Neural cell (in vitro differentiated cells): Measurements from ENCODE around the gene ABCC5. TPM values are rescaled to one million over a fixed set of nuclear protein-coding genes. Genes with fewer than 3 reads are reported as not detected.

ENCODE experiments used
- H2AFZ ChIP-seq: fragments of 200-600, 300-800 bp; sonication (generic), shearing (Covaris generic); 2 replicates; pipeline ENCODE4 v1.6.0; 2014; ENCODE audit warnings: low read depth, mild to moderate bottlenecking, antibody characterized with exemption, low read length, moderate library complexity
- H3F3A ChIP-seq: fragments of 200-600 bp; shearing (Covaris generic); 2 replicates; pipeline ENCODE4 v1.6.1; 2016; ENCODE audit warnings: mild to moderate bottlenecking, moderate library complexity, mixed read lengths, antibody characterized with exemption, low read length; ENCODE audit not compliant: insufficient read depth, poor library complexity, severe bottlenecking
- H3K27ac ChIP-seq: fragments of 200-600, 300-800 bp; sonication (generic), shearing (Covaris generic); 2 replicates; pipeline ENCODE4 v1.5.1; 2014; ENCODE audit warnings: mild to moderate bottlenecking, low read length, moderate library complexity
- H3K27me3 ChIP-seq: fragments of 300-800, 200-600 bp; sonication (generic), shearing (Covaris generic); 2 replicates; pipeline ENCODE4 v1.6.0; 2014; ENCODE audit warnings: mild to moderate bottlenecking, low read depth, low read length, moderate library complexity; ENCODE audit not compliant: insufficient read depth
- H3K36me3 ChIP-seq: fragments of 300-800, 200-600 bp; sonication (generic), shearing (Covaris generic); 2 replicates; pipeline ENCODE4 v1.5.1; 2014; ENCODE audit warnings: mild to moderate bottlenecking, antibody characterized with exemption, low read length, moderate library complexity; ENCODE audit not compliant: insufficient read depth
- H3K4me2 ChIP-seq: fragments of 300-800, 200-600 bp; sonication (generic), shearing (Covaris generic); 2 replicates; pipeline ENCODE4 v1.6.0; 2014; ENCODE audit warnings: mild to moderate bottlenecking, low read length
- H3K4me3 ChIP-seq: fragments of 300-800, 200-600 bp; sonication (generic), shearing (Covaris generic); 2 replicates; pipeline ENCODE4 v1.5.1; 2014; ENCODE audit warnings: mild to moderate bottlenecking, low read length, moderate library complexity
- H3K79me2 ChIP-seq: fragments of 200-600 bp; shearing (Covaris generic); replicated peaks from 2 replicates; pipeline ENCODE4 v1.6.0; 2014; ENCODE audit warnings: mild to moderate bottlenecking, low read length, moderate library complexity; ENCODE audit not compliant: insufficient read depth
- H3K9ac ChIP-seq: fragments of 300-800, 200-600 bp; sonication (generic), shearing (Covaris generic); 2 replicates; pipeline ENCODE4 v1.6.1; 2016; ENCODE audit warnings: mild to moderate bottlenecking, low read length, mixed read lengths
- H3K9me2 ChIP-seq: fragments of 200-600 bp; shearing (Covaris generic); 2 replicates; pipeline ENCODE4 v1.6.1; 2016; ENCODE audit warnings: mild to moderate bottlenecking, low read length, mixed read lengths; ENCODE audit not compliant: insufficient read depth
- H3K9me3 ChIP-seq: fragments of 200-600, 300-800 bp; sonication (generic), shearing (Covaris generic); 2 replicates; pipeline ENCODE4 v1.6.1; 2016; ENCODE audit warnings: mild to moderate bottlenecking, mixed run types, low read length, moderate library complexity, mixed read lengths
- H4K20me1 ChIP-seq: fragments of 200-600 bp; shearing (Covaris generic); 2 replicates; pipeline ENCODE4 v1.6.1; 2016; ENCODE audit warnings: mild to moderate bottlenecking, mixed run types; ENCODE audit not compliant: insufficient read depth
- EP300 ChIP-seq: fragments of 450-650 bp; conservative IDR thresholded peaks from 2 replicates; pipeline ENCODE4 v1.6.1; 2014; ENCODE audit warnings: antibody characterized with exemption, mild to moderate bottlenecking, moderate library complexity; ENCODE audit not compliant: poor library complexity, severe bottlenecking
- EZH2 ChIP-seq: fragments of 200-600, 300-800 bp; shearing (Covaris generic), sonication (generic); IDR thresholded peaks from 2 replicates; pipeline ENCODE4 v1.6.1; 2014; ENCODE audit warnings: antibody characterized with exemption, low read length, borderline replicate concordance, mild to moderate bottlenecking; ENCODE audit not compliant: insufficient read depth, poor library complexity, severe bottlenecking
- MXI1 ChIP-seq: fragments of 450-650 bp; conservative IDR thresholded peaks from 2 replicates; pipeline ENCODE4 v1.6.1; 2014; ENCODE audit warnings: antibody characterized with exemption, mild to moderate bottlenecking; ENCODE audit not compliant: poor library complexity, severe bottlenecking
- POLR2AphosphoS5 ChIP-seq: IDR thresholded peaks from 2 replicates; pipeline ENCODE4 v1.6.1; 2012
- RAD21 ChIP-seq: fragments of 450-650 bp; conservative IDR thresholded peaks from 2 replicates; pipeline ENCODE4 v1.6.1; 2014; ENCODE audit warnings: antibody characterized with exemption, mild to moderate bottlenecking, moderate library complexity
- SMC3 ChIP-seq: fragments of 450-650 bp; conservative IDR thresholded peaks from 2 replicates; pipeline ENCODE4 v1.6.1; 2014; ENCODE audit warnings: antibody characterized with exemption, mild to moderate bottlenecking, moderate library complexity; ENCODE audit not compliant: poor library complexity
- TAF1 ChIP-seq: IDR thresholded peaks from 2 replicates; pipeline ENCODE4 v1.6.1; 2012; ENCODE audit warnings: low read depth
- polyA plus RNA-seq: library from polyadenylated mRNA; depleted of rRNA; stranded (reverse); fragments of >200 nt; gene quantifications from 2 replicates; pipeline ENCODE4 v1.2.3, GENCODE V29; 2014
- TF ChIP-seq, protein P1 (sequence below): fragments of 450-650 bp; IDR thresholded peaks from 2 replicates; pipeline ENCODE4 v1.5.1; 2014; ENCODE audit warnings: antibody characterized with exemption, mild to moderate bottlenecking, moderate library complexity; ENCODE audit not compliant: poor library complexity, severe bottlenecking
- TF ChIP-seq, protein P2 (sequence below): IDR thresholded peaks from 2 replicates; pipeline ENCODE4 v1.6.1; 2012; ENCODE audit warnings: borderline replicate concordance

ABCC5 gene
- polyA plus RNA-seq, 1 donor from 2014 or later = 227 TPM

DNA sequence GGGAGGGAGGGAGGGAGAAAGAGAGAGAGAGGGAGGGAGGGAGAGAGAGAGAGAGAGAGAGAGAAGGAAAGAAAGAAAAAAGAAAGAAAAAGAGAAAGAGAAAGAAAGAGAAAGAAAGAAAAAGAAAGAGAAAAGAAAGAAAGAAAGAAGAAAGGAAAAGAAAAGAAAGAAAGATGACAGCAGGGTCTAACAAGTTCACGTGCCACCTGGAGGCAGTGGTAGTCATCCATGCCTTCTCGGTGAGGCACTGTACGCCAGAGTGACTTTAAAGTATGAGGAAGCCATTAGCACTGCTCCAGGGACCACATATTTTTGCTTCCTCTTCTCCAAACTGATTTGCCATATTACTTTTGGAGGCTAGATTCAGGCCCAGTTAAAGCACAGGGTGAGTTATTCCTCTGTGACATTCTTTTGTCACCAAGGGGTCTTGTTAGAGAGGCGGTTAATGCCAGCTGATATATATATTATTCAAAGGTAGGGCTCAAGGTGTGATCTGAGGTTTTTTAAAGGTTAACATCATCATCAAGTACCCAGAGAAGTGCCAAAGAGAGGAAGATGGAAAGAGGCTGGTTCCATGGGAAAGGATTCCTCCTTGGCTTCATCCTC lies 13.6 kb upstream of the ABCC5 start, which contains the start of gene HTR3D (continued):
- TF ChIP-seq, protein P1, sequence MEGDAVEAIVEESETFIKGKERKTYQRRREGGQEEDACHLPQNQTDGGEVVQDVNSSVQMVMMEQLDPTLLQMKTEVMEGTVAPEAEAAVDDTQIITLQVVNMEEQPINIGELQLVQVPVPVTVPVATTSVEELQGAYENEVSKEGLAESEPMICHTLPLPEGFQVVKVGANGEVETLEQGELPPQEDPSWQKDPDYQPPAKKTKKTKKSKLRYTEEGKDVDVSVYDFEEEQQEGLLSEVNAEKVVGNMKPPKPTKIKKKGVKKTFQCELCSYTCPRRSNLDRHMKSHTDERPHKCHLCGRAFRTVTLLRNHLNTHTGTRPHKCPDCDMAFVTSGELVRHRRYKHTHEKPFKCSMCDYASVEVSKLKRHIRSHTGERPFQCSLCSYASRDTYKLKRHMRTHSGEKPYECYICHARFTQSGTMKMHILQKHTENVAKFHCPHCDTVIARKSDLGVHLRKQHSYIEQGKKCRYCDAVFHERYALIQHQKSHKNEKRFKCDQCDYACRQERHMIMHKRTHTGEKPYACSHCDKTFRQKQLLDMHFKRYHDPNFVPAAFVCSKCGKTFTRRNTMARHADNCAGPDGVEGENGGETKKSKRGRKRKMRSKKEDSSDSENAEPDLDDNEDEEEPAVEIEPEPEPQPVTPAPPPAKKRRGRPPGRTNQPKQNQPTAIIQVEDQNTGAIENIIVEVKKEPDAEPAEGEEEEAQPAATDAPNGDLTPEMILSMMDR = no peak
- TF ChIP-seq EP300 (no peak), MXI1 (no peak)

DNA sequence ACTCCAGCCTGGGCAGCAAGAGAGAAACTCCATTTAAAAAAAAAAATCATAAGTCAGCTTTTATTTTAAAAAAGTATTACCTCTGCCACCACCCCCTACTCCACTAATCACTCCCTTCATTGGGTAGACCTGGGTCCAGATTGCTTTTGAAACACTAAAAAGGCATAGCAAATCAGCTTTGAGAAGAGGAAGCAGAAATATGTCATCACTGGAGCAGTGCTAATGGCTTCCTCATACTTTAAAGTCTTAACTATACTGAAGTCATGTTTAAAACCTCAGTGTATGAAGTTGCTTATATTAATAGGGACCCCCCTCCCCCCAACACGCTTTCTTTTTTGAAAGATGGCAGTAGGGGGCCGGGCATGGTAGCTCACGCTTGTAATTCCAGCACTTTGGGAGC lies 12.9 kb upstream of the ABCC5 start:
- no peak overlapping the region for H3K27ac ChIP-seq
- H3K36me3 ChIP-seq = no peaks in the 10 kb centered on the region
- H3K4me2 ChIP-seq = no peak overlapping the region
- H3K79me2 ChIP-seq = no peaks in the 10 kb centered on the region
- H3K9me3 ChIP-seq = no peaks in the 10 kb centered on the region
- H3K9ac ChIP-seq = no peak overlapping the region
- TF ChIP-seq, protein P1 = no peak
- TF ChIP-seq EZH2 (no peak), SMC3 (no peak), EP300 (no peak), POLR2AphosphoS5 (no peak), MXI1 (no peak), RAD21 (no peak), TAF1 (no peak)
- TF ChIP-seq, protein P2, sequence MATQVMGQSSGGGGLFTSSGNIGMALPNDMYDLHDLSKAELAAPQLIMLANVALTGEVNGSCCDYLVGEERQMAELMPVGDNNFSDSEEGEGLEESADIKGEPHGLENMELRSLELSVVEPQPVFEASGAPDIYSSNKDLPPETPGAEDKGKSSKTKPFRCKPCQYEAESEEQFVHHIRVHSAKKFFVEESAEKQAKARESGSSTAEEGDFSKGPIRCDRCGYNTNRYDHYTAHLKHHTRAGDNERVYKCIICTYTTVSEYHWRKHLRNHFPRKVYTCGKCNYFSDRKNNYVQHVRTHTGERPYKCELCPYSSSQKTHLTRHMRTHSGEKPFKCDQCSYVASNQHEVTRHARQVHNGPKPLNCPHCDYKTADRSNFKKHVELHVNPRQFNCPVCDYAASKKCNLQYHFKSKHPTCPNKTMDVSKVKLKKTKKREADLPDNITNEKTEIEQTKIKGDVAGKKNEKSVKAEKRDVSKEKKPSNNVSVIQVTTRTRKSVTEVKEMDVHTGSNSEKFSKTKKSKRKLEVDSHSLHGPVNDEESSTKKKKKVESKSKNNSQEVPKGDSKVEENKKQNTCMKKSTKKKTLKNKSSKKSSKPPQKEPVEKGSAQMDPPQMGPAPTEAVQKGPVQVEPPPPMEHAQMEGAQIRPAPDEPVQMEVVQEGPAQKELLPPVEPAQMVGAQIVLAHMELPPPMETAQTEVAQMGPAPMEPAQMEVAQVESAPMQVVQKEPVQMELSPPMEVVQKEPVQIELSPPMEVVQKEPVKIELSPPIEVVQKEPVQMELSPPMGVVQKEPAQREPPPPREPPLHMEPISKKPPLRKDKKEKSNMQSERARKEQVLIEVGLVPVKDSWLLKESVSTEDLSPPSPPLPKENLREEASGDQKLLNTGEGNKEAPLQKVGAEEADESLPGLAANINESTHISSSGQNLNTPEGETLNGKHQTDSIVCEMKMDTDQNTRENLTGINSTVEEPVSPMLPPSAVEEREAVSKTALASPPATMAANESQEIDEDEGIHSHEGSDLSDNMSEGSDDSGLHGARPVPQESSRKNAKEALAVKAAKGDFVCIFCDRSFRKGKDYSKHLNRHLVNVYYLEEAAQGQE = no peak
- no peaks in the 10 kb centered on the region for H4K20me1 ChIP-seq
- no peaks in the 10 kb centered on the region for H3F3A ChIP-seq
- no peaks in the 10 kb centered on the region for H3K27me3 ChIP-seq
- no peak overlapping the region for H3K4me3 ChIP-seq
- no peaks in the 10 kb centered on the region for H3K9me2 ChIP-seq
- no peak overlapping the region for H2AFZ ChIP-seq
